ENCODE data around the gene GNG12.
"Not testable (repeated sequence)": the region's sequence is repeated elsewhere in the genome, so short reads cannot be mapped to it uniquely, and the experiment has no call there.

Gene GNG12

DNA sequence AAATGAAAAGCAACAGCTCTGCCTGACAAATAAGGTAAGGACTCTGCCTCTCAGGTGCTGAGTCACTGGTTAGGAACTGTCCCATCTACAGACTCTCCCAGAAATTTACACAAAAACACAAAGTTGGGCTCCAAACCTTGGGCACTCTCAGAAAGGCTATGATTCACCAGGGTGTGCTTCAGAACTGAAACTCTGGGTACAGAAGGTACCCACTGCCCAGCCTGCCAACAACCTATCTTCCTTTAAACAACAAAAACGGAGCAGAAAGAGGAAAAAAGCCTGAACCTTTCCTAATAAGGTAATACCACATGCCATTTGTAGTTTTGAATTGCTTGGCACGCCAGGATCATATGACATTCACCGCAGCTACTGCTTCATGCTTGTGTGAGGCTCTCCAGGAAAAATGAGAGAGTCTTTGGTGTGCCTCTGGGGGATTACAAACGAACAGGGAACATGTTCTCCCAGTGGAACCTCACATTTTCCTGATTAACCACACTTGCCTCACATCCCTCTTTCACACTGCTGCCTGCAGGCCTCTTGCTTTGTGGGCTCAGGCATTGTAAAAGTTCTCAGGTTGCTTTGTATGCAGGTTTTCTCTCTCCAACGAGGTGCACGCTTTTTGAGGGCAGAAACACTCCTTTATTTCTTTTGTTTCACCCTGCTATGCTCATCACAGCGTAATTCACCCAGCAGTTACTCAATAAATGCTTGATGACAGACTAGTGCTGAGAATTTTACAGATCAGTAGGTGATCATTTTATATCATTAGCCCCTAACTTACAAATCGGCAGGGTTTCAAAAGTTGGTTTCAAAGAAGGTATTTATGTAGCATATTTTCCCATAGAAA is 83.2 kb downstream of the GNG12 start:
- DNase-seq = no peak

GRCh38 chr1:67749263-67749843 is 83.9 kb downstream of the GNG12 start:
- no peak for DNase-seq

DNA sequence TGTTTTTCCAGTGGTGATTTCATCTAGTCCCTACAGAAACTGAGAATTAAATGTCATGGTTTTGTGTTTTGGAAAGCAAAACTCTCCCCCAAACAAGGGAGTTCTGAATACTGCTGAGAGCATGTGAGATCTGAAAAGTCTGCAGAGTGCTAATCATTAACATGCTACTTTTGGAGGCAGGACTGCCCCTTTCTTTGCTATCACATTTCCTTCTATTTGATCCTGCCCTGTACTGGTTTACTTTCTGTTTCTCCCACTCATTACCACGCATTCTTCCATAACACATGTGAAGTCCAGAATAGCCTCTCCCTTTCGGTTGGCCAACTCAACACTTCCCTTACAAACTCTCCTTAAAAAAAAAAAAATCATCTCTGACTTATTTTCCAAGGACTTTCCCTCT is 84.6 kb downstream of the GNG12 start:
- DNase-seq = no peak

DNA sequence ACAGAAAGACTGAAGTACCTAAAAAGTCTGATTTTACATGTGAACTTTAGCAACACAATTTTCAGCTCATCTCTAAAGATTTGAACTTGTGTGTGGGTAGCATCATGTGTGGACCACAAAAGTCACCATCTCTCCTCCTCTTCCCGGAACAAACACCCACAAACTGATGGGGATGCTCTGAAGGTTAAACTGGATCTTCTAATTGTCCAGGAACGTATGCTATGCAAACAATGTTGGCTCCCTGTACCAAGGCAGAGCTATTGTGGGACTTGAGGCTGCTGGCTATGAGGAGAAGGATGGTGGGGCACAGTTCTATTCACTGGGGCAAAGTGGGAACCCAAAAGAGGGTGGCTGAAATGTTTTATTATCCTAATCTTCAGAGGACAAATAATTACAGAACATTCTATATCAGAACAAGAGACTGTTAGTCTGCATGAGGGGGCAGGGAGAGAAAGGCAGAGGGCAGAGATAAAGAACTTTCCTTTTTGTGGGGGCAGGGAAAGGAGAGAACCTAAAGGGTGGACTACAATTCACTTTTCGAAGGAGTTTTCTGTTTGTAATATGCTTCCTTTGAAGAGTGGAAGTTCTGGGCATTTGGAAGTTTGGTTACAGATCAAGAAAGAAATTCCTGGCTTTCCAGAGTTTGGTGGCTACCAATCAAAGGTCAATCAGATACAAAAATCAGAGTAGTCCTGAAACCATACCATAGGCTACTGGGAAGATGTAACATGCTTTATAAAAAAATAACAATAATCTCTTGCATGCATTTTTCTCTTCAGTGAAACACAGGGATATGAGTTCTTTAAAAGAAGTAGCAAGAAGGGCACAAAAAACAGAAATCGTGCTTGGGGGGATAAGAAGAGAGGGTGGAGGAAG is 85.4 kb downstream of the GNG12 start:
- no peak for DNase-seq

- no peak for DNase-seq
Measured at GRCh38 chr1:67745875-67746698, 87.2 kb downstream of the GNG12 start.

GRCh38 chr1:67743072-67743725 is 90.1 kb downstream of the GNG12 start:
- no peak for DNase-seq

DNA sequence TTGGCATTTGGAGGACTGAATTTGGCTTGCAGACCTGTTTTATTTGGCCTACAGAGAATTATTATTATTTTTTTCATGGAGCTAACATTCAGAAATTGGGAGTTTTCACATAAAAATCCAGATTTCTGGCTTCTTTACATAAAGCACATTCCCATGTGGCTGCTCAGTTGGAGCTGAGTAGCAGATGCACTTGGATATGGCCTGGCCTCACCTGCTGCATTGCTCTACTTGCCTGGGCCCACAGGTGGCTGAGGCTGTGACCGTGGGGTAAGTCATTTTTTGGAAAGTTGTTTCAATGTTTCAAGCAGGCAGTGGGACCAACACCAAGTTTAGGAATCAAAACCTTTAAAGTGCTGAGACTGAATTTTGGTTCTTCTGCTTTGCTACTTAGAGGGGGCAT is 91.5 kb downstream of the GNG12 start:
- no peak for DNase-seq

- no peak for DNase-seq
Measured at GRCh38 chr1:67741121-67741520, 92.1 kb downstream of the GNG12 start.

- no peak for DNase-seq
Measured at GRCh38 chr1:67740543-67740942, 92.7 kb downstream of the GNG12 start.

DNA sequence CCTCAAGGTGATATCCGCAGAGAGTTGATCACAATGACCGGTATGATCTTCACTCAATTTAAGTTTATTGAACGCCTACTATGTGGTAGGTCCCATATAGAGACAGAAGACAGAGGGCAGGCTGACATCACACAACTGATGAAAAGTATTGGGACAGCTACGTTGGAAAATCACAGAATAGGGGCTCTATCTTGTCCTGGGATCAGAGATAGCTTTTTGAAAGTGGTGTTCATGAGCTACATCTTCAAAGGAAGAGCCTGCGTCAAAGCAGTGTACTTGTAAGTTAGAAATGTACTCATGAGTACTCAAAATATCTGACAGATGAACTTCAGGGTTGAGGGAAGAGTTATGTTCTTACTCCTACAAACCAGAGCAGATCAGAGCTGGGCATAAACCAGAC is 93.9 kb downstream of the GNG12 start:
- DNase-seq = no peak

- DNase-seq = no peak
Measured at GRCh38 chr1:67738401-67738800, 94.9 kb downstream of the GNG12 start.

DNA sequence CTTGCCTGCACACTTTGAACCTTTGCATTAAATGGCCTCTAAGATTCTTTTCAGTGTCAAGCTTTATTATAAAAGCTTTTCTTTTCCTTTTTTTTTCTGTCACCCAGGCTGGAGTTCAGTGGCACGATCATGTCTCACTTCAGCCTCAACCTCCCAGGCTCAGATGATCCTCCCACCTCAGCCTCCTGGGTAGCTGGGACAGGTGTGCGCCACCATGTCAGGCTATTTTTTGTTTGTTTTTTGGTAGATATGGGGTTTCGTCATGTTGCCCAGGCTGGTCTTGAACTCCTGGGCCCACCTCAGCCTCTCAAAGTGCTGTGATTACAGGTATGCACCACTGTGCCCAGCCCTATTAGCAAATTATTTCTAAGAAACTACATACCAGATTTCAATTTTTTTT is 95.4 kb downstream of the GNG12 start:
- no peak for DNase-seq

- no peak for DNase-seq
Measured at GRCh38 chr1:67736750-67737149, 96.5 kb downstream of the GNG12 start.

- peak; percentile 8 for DNase-seq
Measured at GRCh38 chr1:67735806-67736627, 97.2 kb downstream of the GNG12 start.

- DNase-seq = no peak
Measured at GRCh38 chr1:67735206-67735605, 98.1 kb downstream of the GNG12 start.

- DNase-seq = no peak
Measured at GRCh38 chr1:67734323-67734690, 99.0 kb downstream of the GNG12 start.

GRCh38 chr1:67733681-67734322 is 99.5 kb downstream of the GNG12 start:
- no peak for DNase-seq

DNA sequence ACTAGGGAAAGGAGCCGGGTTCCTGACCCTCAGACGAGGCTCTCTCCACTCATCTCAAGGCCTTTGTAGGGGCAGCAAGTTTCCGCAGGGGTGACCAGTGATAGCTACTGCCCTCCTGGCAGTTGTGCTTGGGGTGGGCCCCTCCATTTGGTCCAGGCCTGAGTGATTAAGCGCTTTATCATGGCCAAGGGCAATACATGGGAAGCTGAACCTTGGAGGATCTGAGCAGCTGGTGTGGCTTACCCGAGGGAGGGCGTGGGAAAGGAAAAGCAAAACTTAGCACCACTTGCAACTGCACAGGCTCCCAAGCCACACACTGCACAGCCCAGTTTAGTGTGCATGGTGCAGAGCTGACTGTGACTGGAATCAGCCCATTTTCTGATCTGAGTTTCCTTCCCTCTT is 100.5 kb downstream of the GNG12 start:
- DNase-seq = no peak

GRCh38 chr1:67731322-67731721 is 101.9 kb downstream of the GNG12 start:
- no peak for DNase-seq

DNA sequence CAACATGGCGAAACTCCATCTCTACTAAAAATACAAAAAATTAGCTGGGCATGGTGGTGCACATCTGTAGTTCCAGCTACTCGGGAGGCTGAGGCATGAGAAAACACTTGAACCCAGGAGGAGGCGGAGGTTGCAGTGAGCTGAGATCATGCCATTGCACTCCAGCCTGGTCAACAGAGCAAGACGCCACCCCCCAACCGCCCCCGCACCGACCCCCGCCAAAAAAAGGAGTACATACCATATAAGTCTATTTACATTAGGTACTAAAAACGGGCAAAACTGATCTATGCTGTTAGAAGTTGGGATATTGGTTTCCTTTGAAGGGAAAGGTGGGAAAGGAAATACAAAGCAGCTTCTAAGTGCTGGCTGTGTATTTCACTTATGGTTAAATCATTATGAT is 103.0 kb downstream of the GNG12 start:
- not testable (repeated sequence) for DNase-seq

GRCh38 chr1:67729872-67730271 is 103.4 kb downstream of the GNG12 start:
- DNase-seq = no peak

Data from CD4-positive, alpha-beta T cell treated with Interferon gamma for 1 hour (primary cell).